Endothelial cell of umbilical vein (primary cell): Measurements from ENCODE around the gene SUPT5H. TPM values are rescaled to one million over a fixed set of nuclear protein-coding genes. Genes with fewer than 3 reads are reported as not detected.
A peak's percentile ranks its signal among the peaks of the same experiment; 100 is the strongest.

ENCODE experiments used
- BruUV-seq: library from RNA; stranded (reverse); fragments of 400-500 nt; replicated peaks from 2 replicates; lab custom pipeline; 2021; lab: Mats Ljungman, UMichigan
- CTCF ChIA-PET: fragments of 300-600, 350-600 bp; sonication (Branson Sonifier 250); formaldehyde crosslinking; loops from one replicate; lab custom pipeline; 2021; ENCODE audit warnings: antibody characterized with exemption, inconsistent platforms; lab: Charles Lee
- POLR2A ChIA-PET: fragments of 300-600, 350-600 bp; sonication (Branson Sonifier 250); formaldehyde crosslinking; loops from one replicate; lab custom pipeline; 2021; ENCODE audit warnings: antibody characterized with exemption, inconsistent platforms; lab: Charles Lee
- DNase-seq: peaks from one replicate; pipeline ENCODE4 v3.0.0-alpha.2; 2011; ENCODE audit warnings: low read depth, low spot score
- FAIRE-seq: peaks from 2 replicates; lab custom pipeline; 2011; peaks lifted over from hg19 to GRCh38; lab: Jason Lieb, UNC
- H2AFZ ChIP-seq: 2 replicates; pipeline ENCODE4 v1.6.0; 2012; ENCODE audit warnings: low read depth, low read length, control low read depth, inconsistent platforms
- H3K27ac ChIP-seq: 2 replicates; pipeline ENCODE4 v1.5.1; 2011; ENCODE audit warnings: low read depth, mild to moderate bottlenecking, control low read depth, low read length, moderate library complexity; ENCODE audit not compliant: insufficient read depth
- H3K27me3 ChIP-seq, 2 experiments: 2 replicates each; pipeline versions ENCODE4 v1.6.0 to v1.6.1; 2011; ENCODE audit warnings: low read length in 2 of 2, mixed read lengths in 1 of 2; ENCODE audit not compliant: control insufficient read depth in 2 of 2, insufficient read depth in 2 of 2
- H3K36me3 ChIP-seq, 2 experiments: 2 replicates in 1 of 2; 3 replicates in 1 of 2; pipeline ENCODE4 v1.5.1; 2011; ENCODE audit warnings: low read length in 2 of 2, mild to moderate bottlenecking in 1 of 2, moderate library complexity in 1 of 2; ENCODE audit not compliant: control insufficient read depth in 2 of 2, insufficient read depth in 2 of 2; ENCODE audit errors: extremely low read depth in 1 of 2
- H3K4me1 ChIP-seq: 3 replicates; pipeline ENCODE4 v1.5.1; 2011; ENCODE audit warnings: mild to moderate bottlenecking, low read length; ENCODE audit not compliant: control insufficient read depth, insufficient read depth; ENCODE audit errors: extremely low read depth
- H3K4me2 ChIP-seq: 2 replicates; pipeline ENCODE4 v1.6.1; 2011; ENCODE audit warnings: low read length, control low read depth, mixed read lengths; ENCODE audit not compliant: insufficient read depth
- H3K4me3 ChIP-seq, 3 experiments: fragments of 200-600 bp in 1 of 3; sonication (generic), shearing (Covaris generic) in 1 of 3; replicated peaks in 1 of 3; 2 replicates each; pipeline ENCODE4 v1.5.1; 2011 to 2016; ENCODE audit warnings: control low read depth in 3 of 3, low read length in 3 of 3, mild to moderate bottlenecking in 2 of 3, inconsistent platforms in 1 of 3, low read depth in 1 of 3, moderate library complexity in 1 of 3; ENCODE audit not compliant: insufficient read depth in 1 of 3
- H3K79me2 ChIP-seq: 2 replicates; pipeline ENCODE4 v1.6.0; 2012; ENCODE audit warnings: low read length, inconsistent platforms; ENCODE audit not compliant: control insufficient read depth, insufficient read depth
- H3K9ac ChIP-seq: replicated peaks from 2 replicates; pipeline ENCODE3; 2011; ENCODE audit warnings: low read length, control low read depth; ENCODE audit not compliant: insufficient read depth; ENCODE audit errors: extremely low read depth
- H3K9me1 ChIP-seq: replicated peaks from 3 replicates; pipeline ENCODE4 v1.6.0; 2011; ENCODE audit warnings: mild to moderate bottlenecking, low read length; ENCODE audit not compliant: control insufficient read depth, insufficient read depth; ENCODE audit errors: extremely low read depth
- H3K9me3 ChIP-seq: replicated peaks from 2 replicates; pipeline ENCODE4 v1.5.1; 2012; ENCODE audit warnings: low read length, inconsistent platforms; ENCODE audit not compliant: control insufficient read depth, insufficient read depth
- H4K20me1 ChIP-seq: replicated peaks from 2 replicates; pipeline ENCODE3; 2011; ENCODE audit warnings: mild to moderate bottlenecking, low read length; ENCODE audit not compliant: control insufficient read depth, insufficient read depth; ENCODE audit errors: extremely low read depth
- EZH2 ChIP-seq: IDR thresholded peaks from 2 replicates; pipeline ENCODE4 v1.6.1; 2012; ENCODE audit warnings: borderline replicate concordance, low read depth, mild to moderate bottlenecking, moderate library complexity, low read length, inconsistent platforms; ENCODE audit not compliant: severe bottlenecking
- FOS ChIP-seq: IDR thresholded peaks from 2 replicates; pipeline ENCODE4 v1.6.1; 2011; ENCODE audit warnings: mild to moderate bottlenecking, low read length, moderate library complexity, borderline replicate concordance; ENCODE audit not compliant: insufficient read depth
- GATA2 ChIP-seq: IDR thresholded peaks from 2 replicates; pipeline ENCODE4 v1.7.0; 2011; ENCODE audit warnings: low read depth, mild to moderate bottlenecking, moderate library complexity, mixed read lengths, low read length; ENCODE audit not compliant: insufficient read length, insufficient read depth
- JUN ChIP-seq: IDR thresholded peaks from 2 replicates; pipeline ENCODE4 v1.6.1; 2011; ENCODE audit warnings: borderline replicate concordance, low read depth; ENCODE audit not compliant: insufficient read length, insufficient read depth
- MYC ChIP-seq: IDR thresholded peaks from one replicate; pipeline ENCODE4 v1.6.1; 2011; ENCODE audit warnings: mild to moderate bottlenecking, low read depth, low read length
- POLR2A ChIP-seq: IDR thresholded peaks from 2 replicates; pipeline ENCODE4 v1.6.1; 2012; ENCODE audit warnings: low read depth, mild to moderate bottlenecking, control low read depth, low read length
- POLR2AphosphoS5 ChIP-seq: IDR thresholded peaks from 2 replicates; pipeline ENCODE4 v1.6.1; 2012; ENCODE audit warnings: low read depth, mild to moderate bottlenecking, control low read depth, low read length, moderate library complexity; ENCODE audit not compliant: insufficient read depth
- dilution Hi-C: fragments of 300-500 bp; cut with MboI; formaldehyde crosslinking; loops from one replicate; pipeline ENCODE4 v1.15.0; 2019; ENCODE audit warnings: low sequenced_read_pairs; ENCODE audit not compliant: extremely low pct_ligation_motif_present
- intact Hi-C: fragments of 100-400 bp; cut with micrococcal nuclease; formaldehyde crosslinking; loops from one replicate; pipeline ENCODE4 v1.10.0; 2022
- polyA plus RNA-seq, 4 experiments: library from polyadenylated mRNA; depleted of rRNA in 3 of 4; stranded (reverse) in 3 of 4; unstranded in 1 of 4; fragments of >200 nt; gene quantifications; 2 replicates each; pipeline versions ENCODE4 v1.2.1 to v1.2.3, GENCODE V29; 2011 to 2012; ENCODE audit warnings: missing spikeins in 1 of 4
- total RNA-seq: library from RNA; stranded (reverse); gene quantifications from 2 replicates; pipeline ENCODE4 v1.2.3, GENCODE V29; 2021
- TF ChIP-seq, protein P1 (sequence below): IDR thresholded peaks from 2 replicates; pipeline ENCODE4 v1.6.1; 2011; ENCODE audit not compliant: insufficient read depth, insufficient read length
- TF ChIP-seq, protein P2 (sequence below), 2 donors: IDR thresholded peaks; 1 replicate in 1 of 2; 2 replicates in 1 of 2; pipeline ENCODE4 v1.5.1; 2011; ENCODE audit warnings: low read length in 2 of 2, mild to moderate bottlenecking in 2 of 2, moderate library complexity in 2 of 2, control low read depth in 1 of 2, inconsistent platforms in 1 of 2, low read depth in 1 of 2; ENCODE audit not compliant: insufficient read depth in 1 of 2; ENCODE audit errors: extremely low read depth in 1 of 2

SUPT5H gene
- total and polyA plus RNA-seq, 2 donors (not counting 3 experiments of a cell fraction or from before 2014, with no cell fraction given): 87.6 to 120 TPM

DNA sequence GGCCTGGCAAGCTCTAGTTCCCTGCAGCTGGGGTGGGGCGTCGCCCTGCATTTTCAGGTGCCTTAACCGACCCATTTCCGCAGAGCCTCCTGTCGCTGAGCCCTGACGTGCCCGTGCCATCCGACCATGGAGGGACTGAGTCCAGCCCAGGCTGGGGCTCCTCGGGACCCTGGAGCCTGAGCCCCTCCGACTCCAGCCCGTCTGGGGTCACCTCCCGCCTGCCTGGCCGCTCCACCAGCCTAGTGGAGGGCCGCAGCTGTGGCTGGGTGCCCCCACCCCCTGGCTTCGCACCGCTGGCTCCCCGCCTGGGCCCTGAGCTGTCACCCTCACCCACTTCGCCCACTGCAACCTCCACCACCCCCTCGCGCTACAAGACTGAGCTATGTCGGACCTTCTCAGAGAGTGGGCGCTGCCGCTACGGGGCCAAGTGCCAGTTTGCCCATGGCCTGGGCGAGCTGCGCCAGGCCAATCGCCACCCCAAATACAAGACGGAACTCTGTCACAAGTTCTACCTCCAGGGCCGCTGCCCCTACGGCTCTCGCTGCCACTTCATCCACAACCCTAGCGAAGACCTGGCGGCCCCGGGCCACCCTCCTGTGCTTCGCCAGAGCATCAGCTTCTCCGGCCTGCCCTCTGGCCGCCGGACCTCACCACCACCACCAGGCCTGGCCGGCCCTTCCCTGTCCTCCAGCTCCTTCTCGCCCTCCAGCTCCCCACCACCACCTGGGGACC lies 37.6 kb upstream of the SUPT5H start:
- intact Hi-C loops: no loop called here
- peak overlapping the region; percentile 92 for H3K9ac ChIP-seq
- FAIRE-seq (peak; percentile 8), DNase-seq (no peak)
- H3K4me3 ChIP-seq: peak overlapping the region; percentile 71 to 96 (median 88)
- no peaks in the 10 kb centered on the region for H3K9me1 ChIP-seq
- dilution Hi-C loops: no loop called here
- peaks cover 22% of the 10 kb centered on the region for H3K79me2 ChIP-seq
- TF ChIP-seq, protein P1, sequence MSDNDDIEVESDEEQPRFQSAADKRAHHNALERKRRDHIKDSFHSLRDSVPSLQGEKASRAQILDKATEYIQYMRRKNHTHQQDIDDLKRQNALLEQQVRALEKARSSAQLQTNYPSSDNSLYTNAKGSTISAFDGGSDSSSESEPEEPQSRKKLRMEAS: no peak
- no peak for TF ChIP-seq GATA2
- no peak for TF ChIP-seq JUN
- TF ChIP-seq, protein P2, sequence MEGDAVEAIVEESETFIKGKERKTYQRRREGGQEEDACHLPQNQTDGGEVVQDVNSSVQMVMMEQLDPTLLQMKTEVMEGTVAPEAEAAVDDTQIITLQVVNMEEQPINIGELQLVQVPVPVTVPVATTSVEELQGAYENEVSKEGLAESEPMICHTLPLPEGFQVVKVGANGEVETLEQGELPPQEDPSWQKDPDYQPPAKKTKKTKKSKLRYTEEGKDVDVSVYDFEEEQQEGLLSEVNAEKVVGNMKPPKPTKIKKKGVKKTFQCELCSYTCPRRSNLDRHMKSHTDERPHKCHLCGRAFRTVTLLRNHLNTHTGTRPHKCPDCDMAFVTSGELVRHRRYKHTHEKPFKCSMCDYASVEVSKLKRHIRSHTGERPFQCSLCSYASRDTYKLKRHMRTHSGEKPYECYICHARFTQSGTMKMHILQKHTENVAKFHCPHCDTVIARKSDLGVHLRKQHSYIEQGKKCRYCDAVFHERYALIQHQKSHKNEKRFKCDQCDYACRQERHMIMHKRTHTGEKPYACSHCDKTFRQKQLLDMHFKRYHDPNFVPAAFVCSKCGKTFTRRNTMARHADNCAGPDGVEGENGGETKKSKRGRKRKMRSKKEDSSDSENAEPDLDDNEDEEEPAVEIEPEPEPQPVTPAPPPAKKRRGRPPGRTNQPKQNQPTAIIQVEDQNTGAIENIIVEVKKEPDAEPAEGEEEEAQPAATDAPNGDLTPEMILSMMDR (IDR thresholded peaks at IDR 0.05; ENCODE audit: extremely low read depth in 1 of 2, insufficient read depth in 1 of 2, low read depth in 1 of 2, low read length in 2 of 2): no peak
- no peak for TF ChIP-seq POLR2A
- no peak for TF ChIP-seq FOS
- no peak for TF ChIP-seq POLR2AphosphoS5
- no peak for TF ChIP-seq EZH2
- TF ChIP-seq MYC: no peak
- H3K4me2 ChIP-seq: peak overlapping the region; percentile 83
- H3K9me3 ChIP-seq: no peaks in the 10 kb centered on the region
- BruUV-seq: no TSS peak
- H3K36me3 ChIP-seq: no peaks in the 10 kb centered on the region
- POLR2A ChIA-PET: interaction anchor here (0.7 to 2.4 kb wide), 3 partner anchors 10 to 28 kb away, joined by 3 to 10 read pairs (median 3); partner anchors contain the start of genes MED29, PAF1 and RPS16
- peaks cover 52% of the 10 kb centered on the region for H3K4me1 ChIP-seq
- H3K27ac ChIP-seq: peak overlapping the region; percentile 83
- no peaks in the 10 kb centered on the region for H3K27me3 ChIP-seq
- CTCF ChIA-PET: interaction anchor here (2.3 to 5.0 kb wide), 2 partner anchors 11 to 17 kb away, joined by 6 to 42 read pairs; partner anchors contain the start of genes MED29 and PAF1
- H2AFZ ChIP-seq: no peak overlapping the region
- no peaks in the 10 kb centered on the region for H4K20me1 ChIP-seq
